A673 (cell line): ENCODE data around the gene LPO.

Experiments used
- CTCF ChIP-seq: fragments of 300-800, 200-600 bp; sonication (generic); conservative IDR thresholded peaks from 2 replicates; pipeline ENCODE4 v1.5.1; 2017; ENCODE audit warnings: low read depth, mild to moderate bottlenecking, antibody characterized with exemption, low read length, moderate library complexity, mixed read lengths
- EZH2 ChIP-seq: fragments of 200-600 bp; sonication (generic); IDR thresholded peaks from 2 replicates; pipeline ENCODE4 v1.6.1; 2017; ENCODE audit warnings: borderline replicate concordance, low read depth, mild to moderate bottlenecking, mixed read lengths, antibody characterized with exemption, low read length; ENCODE audit not compliant: poor library complexity, severe bottlenecking

- TF ChIP-seq CTCF (no peak), EZH2 (no peak)
Observed at GRCh38 chr17:58210922-58211321, 27.5 kb upstream of the LPO start.
